Hindlimb muscle (tissue), 1 donor: ENCODE measurements around the gene PDGFC. TPM values are rescaled to one million over a fixed set of nuclear protein-coding genes. Genes with fewer than 3 reads are reported as not detected.
"Not testable (repeated sequence)": the region's sequence is repeated elsewhere in the genome, so short reads cannot be mapped to it uniquely, and the experiment has no call there.

Experiments
- DNase-seq: peaks from one replicate; pipeline ENCODE4 v3.0.0-alpha.2; 2013
- polyA plus RNA-seq: library from polyadenylated mRNA; unstranded; fragments of 120-200 nt; gene quantifications from one replicate; pipeline ENCODE4 v1.2.1, GENCODE V29; 2013; ENCODE audit not compliant: insufficient read length

Gene PDGFC
- polyA plus RNA-seq, 1 donor, result 27.1 TPM

- no peak for DNase-seq
Measured at GRCh38 chr4:156950090-156950489, 21.5 kb downstream of the PDGFC start.

GRCh38 chr4:156949373-156949814 is 22.2 kb downstream of the PDGFC start:
- no peak for DNase-seq

- no peak for DNase-seq
Measured at GRCh38 chr4:156948738-156949137, 22.9 kb downstream of the PDGFC start.

- no peak for DNase-seq
Measured at GRCh38 chr4:156948133-156948532, 23.5 kb downstream of the PDGFC start.

GRCh38 chr4:156946516-156947424 is 24.8 kb downstream of the PDGFC start:
- no peak for DNase-seq

- DNase-seq, result no peak
Measured at GRCh38 chr4:156945532-156945931, 26.1 kb downstream of the PDGFC start.

GRCh38 chr4:156942991-156943390 is 28.6 kb downstream of the PDGFC start:
- DNase-seq, result no peak

GRCh38 chr4:156941940-156942548 is 29.6 kb downstream of the PDGFC start:
- DNase-seq, result peak; percentile 30

- DNase-seq, result no peak
Measured at GRCh38 chr4:156939801-156940200, 31.8 kb downstream of the PDGFC start.

- DNase-seq, result no peak
Measured at GRCh38 chr4:156939139-156939538, 32.5 kb downstream of the PDGFC start.

GRCh38 chr4:156934259-156934635 is 37.4 kb downstream of the PDGFC start:
- DNase-seq, result no peak

- no peak for DNase-seq
Measured at GRCh38 chr4:156933633-156934258, 37.9 kb downstream of the PDGFC start.

GRCh38 chr4:156932360-156932759 is 39.2 kb downstream of the PDGFC start:
- not testable (repeated sequence) for DNase-seq

GRCh38 chr4:156931267-156931666 is 40.3 kb downstream of the PDGFC start:
- DNase-seq, result no peak

- DNase-seq, result no peak
Measured at GRCh38 chr4:156929386-156930105, 42.1 kb downstream of the PDGFC start.

GRCh38 chr4:156924774-156925315 is 46.8 kb downstream of the PDGFC start:
- no peak for DNase-seq

- no peak for DNase-seq
Measured at GRCh38 chr4:156923525-156923924, 48.1 kb downstream of the PDGFC start.

- DNase-seq, result no peak
Measured at GRCh38 chr4:156915221-156915620, 56.4 kb downstream of the PDGFC start.

GRCh38 chr4:156913234-156913633 is 58.4 kb downstream of the PDGFC start:
- no peak for DNase-seq

GRCh38 chr4:156909010-156909409 is 62.6 kb downstream of the PDGFC start:
- no peak for DNase-seq

- DNase-seq, result no peak
Measured at GRCh38 chr4:156906325-156906724, 65.3 kb downstream of the PDGFC start.

GRCh38 chr4:156901871-156902270 is 69.7 kb downstream of the PDGFC start:
- no peak for DNase-seq
